Hepatocyte (in vitro differentiated cells): Measurements from ENCODE around the gene DSN1. TPM values are rescaled to one million over a fixed set of nuclear protein-coding genes. Genes with fewer than 3 reads are reported as not detected.

Experiments used
- DNase-seq: peaks from one replicate; pipeline ENCODE4 v3.0.0-alpha.2; 2016; ENCODE audit warnings: low spot score
- H2AFZ ChIP-seq: fragments of 200-600 bp; sonication (generic); 2 replicates; pipeline ENCODE4 v1.6.0; 2016; ENCODE audit warnings: antibody characterized with exemption, mild to moderate bottlenecking
- H3K27ac ChIP-seq: fragments of 200-600 bp; sonication (generic); 2 replicates; pipeline ENCODE4 v1.5.1; 2016; ENCODE audit warnings: mild to moderate bottlenecking
- H3K27me3 ChIP-seq: fragments of 200-600 bp; sonication (generic); 2 replicates; pipeline ENCODE4 v1.6.1; 2016
- H3K36me3 ChIP-seq: fragments of 200-600 bp; sonication (generic); replicated peaks from 2 replicates; pipeline ENCODE4 v1.5.1; 2016; ENCODE audit warnings: low read depth; ENCODE audit not compliant: insufficient read depth
- H3K4me1 ChIP-seq: fragments of 200-600 bp; sonication (generic); 2 replicates; pipeline ENCODE4 v1.5.1; 2016; ENCODE audit warnings: mild to moderate bottlenecking, moderate library complexity; ENCODE audit not compliant: insufficient read depth
- H3K4me2 ChIP-seq: fragments of 200-600 bp; sonication (generic); 2 replicates; pipeline ENCODE4 v1.6.0; 2016
- H3K4me3 ChIP-seq: fragments of 200-600 bp; sonication (generic); 2 replicates; pipeline ENCODE4 v1.5.1; 2016; ENCODE audit warnings: mild to moderate bottlenecking
- H3K79me2 ChIP-seq: fragments of 200-600 bp; sonication (generic); 2 replicates; pipeline ENCODE4 v1.6.0; 2017; ENCODE audit warnings: mild to moderate bottlenecking
- H3K9me2 ChIP-seq: fragments of 200-600 bp; sonication (generic); replicated peaks from 2 replicates; pipeline ENCODE4 v1.6.0; 2017; ENCODE audit warnings: mild to moderate bottlenecking; ENCODE audit not compliant: insufficient read depth
- H3K9me3 ChIP-seq: fragments of 200-600 bp; sonication (generic); 2 replicates; pipeline ENCODE4 v1.5.1; 2016; ENCODE audit warnings: low read depth, mild to moderate bottlenecking
- H4K20me1 ChIP-seq: fragments of 200-600 bp; sonication (generic); 2 replicates; pipeline ENCODE4 v1.6.0; 2016; ENCODE audit warnings: mild to moderate bottlenecking; ENCODE audit not compliant: insufficient read depth, poor library complexity, severe bottlenecking
- CTCF ChIP-seq: fragments of 200-600 bp; sonication (generic); IDR thresholded peaks from 2 replicates; pipeline ENCODE4 v1.5.1; 2016; ENCODE audit warnings: antibody characterized with exemption, mild to moderate bottlenecking; ENCODE audit not compliant: poor library complexity
- EZH2 ChIP-seq: fragments of 200-600 bp; sonication (generic); IDR thresholded peaks from 2 replicates; pipeline ENCODE4 v1.6.1; 2016; ENCODE audit warnings: antibody characterized with exemption, mild to moderate bottlenecking, borderline replicate concordance
- EZH2phosphoT487 ChIP-seq: fragments of 200-600 bp; sonication (generic); IDR thresholded peaks from one replicate; pipeline ENCODE4 v1.6.1; 2018; ENCODE audit warnings: antibody characterized with exemption, mild to moderate bottlenecking, low read depth, moderate library complexity; ENCODE audit not compliant: unreplicated experiment, severe bottlenecking
- WGBS: methylation state at CpG from one replicate; pipeline ENCODE4 v1.1.6; 2016; ENCODE audit warnings: low lambda C conversion rate; ENCODE audit errors: missing lambda C conversion rate; 5-methylcytosine and 5-hydroxymethylcytosine counted together
- polyA plus RNA-seq: library from polyadenylated mRNA; unstranded; fragments of >200 nt; fragmentation: Nextera tagmentation; extraction: Ambion mirVana; gene quantifications from 2 replicates; pipeline ENCODE4 v1.2.1, GENCODE V29; 2016
- total RNA-seq: library from RNA; depleted of rRNA; stranded (reverse); fragments of >200 nt; gene quantifications from 2 replicates; pipeline ENCODE4 v1.2.3, GENCODE V29; 2014

Gene DSN1
- total and polyA plus RNA-seq, 2 experiments from 2014 or later, result 9.5 to 12.7 TPM

DNA sequence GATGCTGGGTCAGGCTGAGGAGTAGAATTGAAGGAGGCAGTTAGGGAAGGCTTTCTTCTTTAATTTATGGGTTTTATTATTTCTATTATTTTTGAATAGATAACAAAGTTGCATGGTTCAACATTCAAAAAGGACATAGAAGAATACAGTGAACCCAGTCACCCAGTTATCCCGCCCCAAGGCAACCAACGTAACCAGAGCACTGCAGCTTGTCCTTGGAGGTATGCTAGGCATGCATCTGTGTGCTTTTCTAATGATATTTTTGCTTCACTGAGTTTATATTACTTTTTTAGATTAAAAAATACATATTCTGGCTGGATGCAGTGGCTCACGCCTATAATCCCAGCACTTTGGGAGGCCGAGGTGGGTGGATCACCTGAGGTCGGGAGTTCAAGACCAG is 47.4 kb upstream of the DSN1 start:
- no peaks in the 10 kb centered on the region for H3K9me2 ChIP-seq
- H3K27ac ChIP-seq, result no peak overlapping the region
- WGBS, result 90% methylated on average over 5 of the region's 5 CpGs

DNA sequence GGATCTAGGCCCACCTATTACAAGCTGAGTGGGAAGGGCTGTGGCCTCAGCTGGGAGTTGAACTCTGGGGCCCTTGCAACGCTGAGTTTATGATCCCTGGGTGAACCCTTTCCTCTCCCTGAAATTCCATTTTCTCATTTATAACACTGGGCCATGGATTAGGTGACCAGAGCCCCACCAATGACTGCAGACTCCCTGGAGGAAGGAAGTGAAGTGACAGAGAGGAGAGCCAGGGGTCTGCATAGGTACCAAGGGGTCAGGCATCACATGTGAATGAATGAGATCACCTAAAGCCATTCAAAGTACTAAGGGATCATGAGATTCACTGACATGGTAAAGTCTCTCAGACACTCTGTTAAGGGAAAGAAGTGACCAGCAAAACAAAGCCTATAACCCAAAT is 46.5 kb upstream of the DSN1 start:
- TF ChIP-seq CTCF (no peak), EZH2phosphoT487 (no peak), EZH2 (no peak)
- H3K27ac ChIP-seq, result no peak overlapping the region
- no peaks in the 10 kb centered on the region for H3K36me3 ChIP-seq
- H3K4me3 ChIP-seq, result no peak overlapping the region
- no peaks in the 10 kb centered on the region for H3K79me2 ChIP-seq
- peaks cover 7% of the 10 kb centered on the region for H3K4me1 ChIP-seq
- H2AFZ ChIP-seq, result no peak overlapping the region
- no peaks in the 10 kb centered on the region for H3K9me3 ChIP-seq
- no peaks in the 10 kb centered on the region for H3K27me3 ChIP-seq
- no peak overlapping the region for H3K4me2 ChIP-seq
- H4K20me1 ChIP-seq, result no peaks in the 10 kb centered on the region
- WGBS, result 27% methylated on average over 1 of the region's 1 CpG
- no peaks in the 10 kb centered on the region for H3K9me2 ChIP-seq
- DNase-seq, result no peak

More for the DNA sequence above, 47.4 kb upstream of the DSN1 start:
- no peaks in the 10 kb centered on the region for H3K79me2 ChIP-seq
- no peak overlapping the region for H3K4me2 ChIP-seq
- no peaks in the 10 kb centered on the region for H3K9me3 ChIP-seq
- no peaks in the 10 kb centered on the region for H3K36me3 ChIP-seq
- no peak for DNase-seq
- H3K27me3 ChIP-seq, result no peaks in the 10 kb centered on the region
- H4K20me1 ChIP-seq, result no peaks in the 10 kb centered on the region
- H3K4me1 ChIP-seq, result peaks cover 7% of the 10 kb centered on the region
- no peak overlapping the region for H3K4me3 ChIP-seq
- TF ChIP-seq EZH2 (no peak), EZH2phosphoT487 (no peak), CTCF (no peak)
- no peak overlapping the region for H2AFZ ChIP-seq

GRCh38 chr20:36819659-36820058 is 46.1 kb upstream of the DSN1 start:
- no peak overlapping the region for H2AFZ ChIP-seq
- no peak overlapping the region for H3K4me2 ChIP-seq
- H3K9me3 ChIP-seq, result no peaks in the 10 kb centered on the region
- H3K79me2 ChIP-seq, result no peaks in the 10 kb centered on the region
- H3K9me2 ChIP-seq, result no peaks in the 10 kb centered on the region
- no peaks in the 10 kb centered on the region for H3K27me3 ChIP-seq
- H3K4me1 ChIP-seq, result peaks cover 7% of the 10 kb centered on the region
- no peaks in the 10 kb centered on the region for H4K20me1 ChIP-seq
- no peak for DNase-seq
- H3K36me3 ChIP-seq, result no peaks in the 10 kb centered on the region
- 47% methylated on average over 5 of the region's 5 CpGs for WGBS
- TF ChIP-seq EZH2phosphoT487 (no peak), EZH2 (no peak), CTCF (no peak)
- H3K27ac ChIP-seq, result no peak overlapping the region
- no peak overlapping the region for H3K4me3 ChIP-seq

DNA sequence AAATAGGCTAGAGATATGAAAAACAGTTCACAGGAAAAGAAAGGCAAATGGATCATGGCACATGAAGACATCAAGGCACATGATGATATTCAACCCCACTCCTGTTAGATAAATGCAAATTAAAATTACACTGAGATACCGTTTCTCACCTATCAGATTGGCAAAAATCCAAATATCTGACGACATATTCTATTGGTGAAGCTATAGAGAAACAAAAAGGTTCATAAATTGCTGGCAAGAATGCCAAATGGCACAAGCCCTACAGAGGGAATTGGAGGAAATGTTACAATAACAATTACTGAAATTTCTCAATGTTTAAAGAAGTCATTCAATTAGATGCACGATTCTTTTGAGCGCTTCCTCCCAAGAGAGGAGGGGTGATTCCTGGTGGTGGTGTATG is 45.3 kb upstream of the DSN1 start:
- H4K20me1 ChIP-seq, result no peaks in the 10 kb centered on the region
- H3K79me2 ChIP-seq, result no peaks in the 10 kb centered on the region
- H2AFZ ChIP-seq, result no peak overlapping the region
- WGBS, result 87% methylated on average over 4 of the region's 4 CpGs
- DNase-seq, result no peak
- TF ChIP-seq EZH2 (no peak), EZH2phosphoT487 (no peak), CTCF (no peak)
- peaks cover 7% of the 10 kb centered on the region for H3K4me1 ChIP-seq
- no peaks in the 10 kb centered on the region for H3K36me3 ChIP-seq
- H3K4me2 ChIP-seq, result no peak overlapping the region
- no peak overlapping the region for H3K27ac ChIP-seq
- H3K27me3 ChIP-seq, result no peaks in the 10 kb centered on the region
- no peak overlapping the region for H3K4me3 ChIP-seq
- H3K9me3 ChIP-seq, result no peaks in the 10 kb centered on the region
- no peaks in the 10 kb centered on the region for H3K9me2 ChIP-seq
